Body of pancreas (tissue), 4 donors: ENCODE measurements around the gene OR5V1.

Experiments used
- POLR2A ChIP-seq, 3 donors: fragments of 450-650 bp; IDR thresholded peaks; one replicate each; pipeline ENCODE4 v1.6.1; 2016; ENCODE audit warnings: antibody characterized with exemption in 3 of 3, mild to moderate bottlenecking in 2 of 3
- TF ChIP-seq, protein P1 (sequence below), 7 experiments: fragments of 450-650 bp in 4 of 7; fragments of 200-600 bp in 3 of 7; sonication (generic) in 3 of 7; IDR thresholded peaks; one replicate each; pipeline ENCODE4 v1.5.1; 2016 to 2019; ENCODE audit warnings: antibody characterized with exemption in 7 of 7

GRCh38 chr6:29395331-29395730 is 26.7 kb upstream of the OR5V1 start, which contains the start of gene OR12D2:
- TF ChIP-seq, protein P1, sequence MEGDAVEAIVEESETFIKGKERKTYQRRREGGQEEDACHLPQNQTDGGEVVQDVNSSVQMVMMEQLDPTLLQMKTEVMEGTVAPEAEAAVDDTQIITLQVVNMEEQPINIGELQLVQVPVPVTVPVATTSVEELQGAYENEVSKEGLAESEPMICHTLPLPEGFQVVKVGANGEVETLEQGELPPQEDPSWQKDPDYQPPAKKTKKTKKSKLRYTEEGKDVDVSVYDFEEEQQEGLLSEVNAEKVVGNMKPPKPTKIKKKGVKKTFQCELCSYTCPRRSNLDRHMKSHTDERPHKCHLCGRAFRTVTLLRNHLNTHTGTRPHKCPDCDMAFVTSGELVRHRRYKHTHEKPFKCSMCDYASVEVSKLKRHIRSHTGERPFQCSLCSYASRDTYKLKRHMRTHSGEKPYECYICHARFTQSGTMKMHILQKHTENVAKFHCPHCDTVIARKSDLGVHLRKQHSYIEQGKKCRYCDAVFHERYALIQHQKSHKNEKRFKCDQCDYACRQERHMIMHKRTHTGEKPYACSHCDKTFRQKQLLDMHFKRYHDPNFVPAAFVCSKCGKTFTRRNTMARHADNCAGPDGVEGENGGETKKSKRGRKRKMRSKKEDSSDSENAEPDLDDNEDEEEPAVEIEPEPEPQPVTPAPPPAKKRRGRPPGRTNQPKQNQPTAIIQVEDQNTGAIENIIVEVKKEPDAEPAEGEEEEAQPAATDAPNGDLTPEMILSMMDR (IDR thresholded peaks at IDR 0.05): no peak
- TF ChIP-seq POLR2A (IDR thresholded peaks at IDR 0.05): no peak
